ENCODE results near the gene TNNT1.

DNA sequence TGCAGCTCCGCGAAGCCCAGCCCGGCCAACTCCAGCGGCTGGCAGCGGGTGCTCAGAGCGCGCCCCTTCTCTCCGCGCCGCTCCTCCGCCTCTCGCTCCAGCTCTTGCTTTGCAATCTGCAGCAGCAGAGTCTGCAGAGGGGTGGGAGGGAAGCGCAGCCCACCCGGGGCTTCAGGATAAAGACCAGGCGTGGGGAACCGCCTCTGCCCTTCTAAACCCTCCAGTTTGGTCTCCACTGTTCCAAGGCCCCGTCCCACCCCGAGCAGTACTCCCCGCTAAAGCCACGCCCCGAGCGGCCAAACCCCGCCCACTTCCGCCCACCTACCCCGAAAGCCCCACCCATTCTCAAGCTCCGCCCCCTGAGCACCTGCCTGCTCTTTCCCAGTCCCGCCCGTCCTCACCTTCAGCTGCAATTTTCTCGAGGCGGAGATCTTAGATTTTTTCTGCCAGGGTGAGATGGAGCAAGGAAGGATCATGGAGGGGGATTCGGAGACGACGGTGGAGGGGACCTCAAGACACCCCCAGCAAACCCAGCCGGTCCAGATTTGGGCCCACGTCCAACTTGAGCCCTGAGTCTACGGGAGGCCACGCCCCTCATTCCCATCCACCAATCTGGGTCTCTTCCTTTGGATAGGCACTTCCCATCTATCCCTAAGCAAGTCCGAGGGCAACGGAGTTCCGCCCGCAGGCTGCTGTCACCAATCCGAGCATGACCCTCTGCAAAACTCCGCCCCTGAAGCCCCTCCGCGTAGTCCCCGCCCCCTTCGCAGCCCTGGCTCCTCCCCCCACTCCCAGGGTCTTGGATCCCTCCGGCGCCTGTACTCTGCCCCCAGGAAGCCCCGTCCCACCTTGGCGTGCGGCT, 7.4 kb upstream of the TNNT1 start:
- TF ChIP-seq YY1 (IDR thresholded peaks at IDR 0.05; ENCODE audit: insufficient read depth, insufficient read length) (no peak), SUZ12 (IDR thresholded peaks at IDR 0.05; ENCODE audit: extremely low read depth, insufficient read depth, insufficient read length) (no peak), ZNF274 (IDR thresholded peaks at IDR 0.05; ENCODE audit: low read depth, low read length) (no peak)

Measured in NT2/D1 (cell line).